Spinal cord (tissue), 10 donors: ENCODE data around the gene TRPV4. TPM values are rescaled to one million over a fixed set of nuclear protein-coding genes. Genes with fewer than 3 reads are reported as not detected.

ENCODE experiments used
- DNase-seq, 6 donors: peaks; one replicate each; pipeline versions ENCODE4 v3.0.0 to v3.0.0-alpha.2; 2013 to 2015; ENCODE audit warnings: low spot score in 6 of 6, low read depth in 4 of 6
- H3K27ac ChIP-seq: one replicate; pipeline ENCODE4 v1.5.1; 2013; ENCODE audit warnings: low read depth, low read length, control low read depth
- H3K27me3 ChIP-seq: one replicate; pipeline ENCODE4 v1.6.1; 2013; ENCODE audit warnings: low read length; ENCODE audit not compliant: control insufficient read depth, insufficient read depth
- H3K36me3 ChIP-seq: one replicate; pipeline ENCODE4 v1.6.1; 2013; ENCODE audit warnings: low read length; ENCODE audit not compliant: control insufficient read depth, insufficient read depth
- H3K4me1 ChIP-seq: one replicate; pipeline ENCODE4 v1.6.1; 2013; ENCODE audit warnings: low read length; ENCODE audit not compliant: control insufficient read depth, insufficient read depth
- H3K4me3 ChIP-seq: one replicate; pipeline ENCODE4 v1.5.1; 2013; ENCODE audit warnings: low read depth, low read length, control low read depth
- H3K9me3 ChIP-seq: one replicate; pipeline ENCODE4 v1.6.1; 2013; ENCODE audit warnings: low read length; ENCODE audit not compliant: control insufficient read depth, insufficient read depth
- whole genome bisulfite sequencing: methylation state at CpG from one replicate; pipeline ENCODE4 v1.1.5; 2013; ENCODE audit warnings: missing lambda C conversion rate; ENCODE audit not compliant: insufficient coverage; 5-methylcytosine and 5-hydroxymethylcytosine counted together
- polyA plus RNA-seq, 2 donors: library from polyadenylated mRNA; unstranded; fragments of 120-200 nt; gene quantifications; one replicate each; pipeline ENCODE4 v1.2.1, GENCODE V29; 2013; ENCODE audit not compliant: insufficient read length in 2 of 2
- total RNA-seq, 2 donors: library from RNA; depleted of rRNA in 1 of 2; stranded (reverse); fragments of 120-200 nt in 1 of 2; fragments of >200 nt in 1 of 2; gene quantifications; one replicate each; pipeline versions ENCODE4 v1.2.3 to v1.2.4, GENCODE V29; 2013 to 2014
- donor health status: healthy.

TRPV4 gene
- total and polyA plus RNA-seq, 4 donors = 0.50 to 3.8 (median 0.89) TPM

- DNase-seq = no peak
- H3K4me1 ChIP-seq = no peaks in the 10 kb centered on the region
- no peaks in the 10 kb centered on the region for H3K27me3 ChIP-seq
- no peaks in the 10 kb centered on the region for H3K9me3 ChIP-seq
- H3K36me3 ChIP-seq = no peaks in the 10 kb centered on the region
- 92% methylated on average over 15 of the region's 15 CpGs for WGBS
- H3K27ac ChIP-seq = no peak overlapping the region
- no peak overlapping the region for H3K4me3 ChIP-seq
These were observed 30.4 kb downstream of the TRPV4 start for GRCh38 chr12:109802828-109803227.

- no peaks in the 10 kb centered on the region for H3K9me3 ChIP-seq
- H3K36me3 ChIP-seq = no peaks in the 10 kb centered on the region
- no peak overlapping the region for H3K4me3 ChIP-seq
- WGBS = 97% methylated on average over 12 of the region's 13 CpGs
- H3K27me3 ChIP-seq = no peaks in the 10 kb centered on the region
- H3K4me1 ChIP-seq = no peaks in the 10 kb centered on the region
- H3K27ac ChIP-seq = no peak overlapping the region
- no peak for DNase-seq
These were observed 32.7 kb downstream of the TRPV4 start for GRCh38 chr12:109800536-109800935.

- Histone ChIP-seq H3K4me1 (no peaks in the 10 kb centered on the region), H3K27ac (no peak overlapping the region), H3K4me3 (no peak overlapping the region), H3K27me3 (no peaks in the 10 kb centered on the region), H3K9me3 (no peaks in the 10 kb centered on the region), H3K36me3 (no peaks in the 10 kb centered on the region)
- no peak for DNase-seq
- 86% methylated on average over 18 of the region's 20 CpGs for WGBS
These were observed 34.5 kb downstream of the TRPV4 start for GRCh38 chr12:109798691-109799090.

GRCh38 chr12:109797905-109798669 lies 35.1 kb downstream of the TRPV4 start:
- 86% methylated on average over 19 of the region's 19 CpGs for WGBS
- Histone ChIP-seq H3K27ac (no peak overlapping the region), H3K27me3 (no peaks in the 10 kb centered on the region), H3K9me3 (no peaks in the 10 kb centered on the region), H3K4me1 (no peaks in the 10 kb centered on the region), H3K4me3 (no peak overlapping the region), H3K36me3 (no peaks in the 10 kb centered on the region)
- no peak for DNase-seq

GRCh38 chr12:109796057-109796456 lies 37.1 kb downstream of the TRPV4 start:
- H3K27ac ChIP-seq = no peak overlapping the region
- H3K4me3 ChIP-seq = no peak overlapping the region
- H3K9me3 ChIP-seq = no peaks in the 10 kb centered on the region
- WGBS = 83% methylated on average over 1 of the region's 2 CpGs
- no peaks in the 10 kb centered on the region for H3K4me1 ChIP-seq
- no peak for DNase-seq
- H3K27me3 ChIP-seq = no peaks in the 10 kb centered on the region
- H3K36me3 ChIP-seq = no peaks in the 10 kb centered on the region

GRCh38 chr12:109795023-109795422 lies 38.2 kb downstream of the TRPV4 start:
- no peaks in the 10 kb centered on the region for H3K9me3 ChIP-seq
- no peak overlapping the region for H3K27ac ChIP-seq
- H3K27me3 ChIP-seq = no peaks in the 10 kb centered on the region
- no peaks in the 10 kb centered on the region for H3K4me1 ChIP-seq
- no CpG with 5 or more reads among the region's 2 CpGs for WGBS
- no peak overlapping the region for H3K4me3 ChIP-seq
- DNase-seq = no peak
- no peaks in the 10 kb centered on the region for H3K36me3 ChIP-seq

GRCh38 chr12:109793826-109794501 lies 39.2 kb downstream of the TRPV4 start:
- no peak for DNase-seq
- H3K27me3 ChIP-seq = no peaks in the 10 kb centered on the region
- H3K4me1 ChIP-seq = no peaks in the 10 kb centered on the region
- 91% methylated on average over 25 of the region's 26 CpGs for WGBS
- H3K9me3 ChIP-seq = no peaks in the 10 kb centered on the region
- no peaks in the 10 kb centered on the region for H3K36me3 ChIP-seq
- no peak overlapping the region for H3K4me3 ChIP-seq
- no peak overlapping the region for H3K27ac ChIP-seq

GRCh38 chr12:109793411-109793810 lies 39.8 kb downstream of the TRPV4 start:
- H3K36me3 ChIP-seq = no peaks in the 10 kb centered on the region

GRCh38 chr12:109792992-109793391 lies 40.2 kb downstream of the TRPV4 start:
- H3K9me3 ChIP-seq = no peaks in the 10 kb centered on the region
- no peaks in the 10 kb centered on the region for H3K4me1 ChIP-seq
- no peak overlapping the region for H3K27ac ChIP-seq
- no peak for DNase-seq
- H3K4me3 ChIP-seq = no peak overlapping the region
- no peaks in the 10 kb centered on the region for H3K36me3 ChIP-seq
- H3K27me3 ChIP-seq = no peaks in the 10 kb centered on the region

More at GRCh38 chr12:109793411-109793810, 39.8 kb downstream of the TRPV4 start:
- no peak for DNase-seq
- Histone ChIP-seq H3K9me3 (no peaks in the 10 kb centered on the region), H3K27ac (no peak overlapping the region), H3K4me3 (no peak overlapping the region), H3K27me3 (no peaks in the 10 kb centered on the region), H3K4me1 (no peaks in the 10 kb centered on the region)
- 26% methylated on average over 4 of the region's 4 CpGs for WGBS

- DNase-seq = no peak
- WGBS = 75% methylated on average over 1 of the region's 1 CpG
These were observed 43.6 kb downstream of the TRPV4 start for GRCh38 chr12:109789526-109790048.

More at GRCh38 chr12:109789526-109790048, 43.6 kb downstream of the TRPV4 start:
- no peaks in the 10 kb centered on the region for H3K27me3 ChIP-seq
- H3K27ac ChIP-seq = no peak overlapping the region
- H3K36me3 ChIP-seq = peaks cover 3% of the 10 kb centered on the region
- no peaks in the 10 kb centered on the region for H3K4me1 ChIP-seq
- H3K9me3 ChIP-seq = no peaks in the 10 kb centered on the region
- H3K4me3 ChIP-seq = no peak overlapping the region
